Measurements from ENCODE around the gene ATG4C.
A peak's percentile ranks its signal among the peaks of the same experiment; 100 is the strongest.
"Not testable (repeated sequence)": the region's sequence is repeated elsewhere in the genome, so short reads cannot be mapped to it uniquely, and the experiment has no call there.

Gene ATG4C

GRCh38 chr1:62783736-62784508 lies at the start of gene ATG4C:
TSS of gene ATG4C (plus strand) at chr1:62784132. CDS start at chr1:62803787, 19,655 bp downstream.
- peak; percentile 91 for DNase-seq (ENCODE audit: low read depth)

GRCh38 chr1:62735491-62736171 lies 48.3 kb upstream of the ATG4C start:
- no peak for DNase-seq (ENCODE audit: low read depth)

- DNase-seq (ENCODE audit: low read depth), result not testable (repeated sequence)
These were observed 43.2 kb upstream of the ATG4C start for GRCh38 chr1:62740701-62741100.

- no peak for DNase-seq (ENCODE audit: low read depth)
These were observed 39.0 kb upstream of the ATG4C start for GRCh38 chr1:62744611-62745577.

- no peak for DNase-seq (ENCODE audit: low read depth)
These were observed 37.7 kb upstream of the ATG4C start for GRCh38 chr1:62746086-62746808.

- DNase-seq (ENCODE audit: low read depth), result no peak
These were observed 37.2 kb upstream of the ATG4C start for GRCh38 chr1:62746809-62747138.

- DNase-seq (ENCODE audit: low read depth), result no peak
These were observed 30.6 kb upstream of the ATG4C start for GRCh38 chr1:62753031-62753965.

GRCh38 chr1:62754938-62755337 lies 29.0 kb upstream of the ATG4C start:
- not testable (repeated sequence) for DNase-seq (ENCODE audit: low read depth)

- DNase-seq (ENCODE audit: low read depth), result not testable (repeated sequence)
These were observed 27.6 kb upstream of the ATG4C start for GRCh38 chr1:62756255-62756884.

GRCh38 chr1:62759232-62759875 lies 24.6 kb upstream of the ATG4C start:
- not testable (repeated sequence) for DNase-seq (ENCODE audit: low read depth)

- not testable (repeated sequence) for DNase-seq (ENCODE audit: low read depth)
These were observed 23.7 kb upstream of the ATG4C start for GRCh38 chr1:62760021-62760782.

- not testable (repeated sequence) for DNase-seq (ENCODE audit: low read depth)
These were observed 22.6 kb upstream of the ATG4C start for GRCh38 chr1:62761223-62761870.

- not testable (repeated sequence) for DNase-seq (ENCODE audit: low read depth)
These were observed 21.9 kb upstream of the ATG4C start for GRCh38 chr1:62762027-62762426.

- no peak for DNase-seq (ENCODE audit: low read depth)
These were observed 18.0 kb upstream of the ATG4C start for GRCh38 chr1:62765981-62766380.

GRCh38 chr1:62768551-62768950 lies 15.4 kb upstream of the ATG4C start:
- DNase-seq (ENCODE audit: low read depth), result not testable (repeated sequence)

- DNase-seq (ENCODE audit: low read depth), result no peak
These were observed 11.2 kb upstream of the ATG4C start for GRCh38 chr1:62772607-62773295.

GRCh38 chr1:62774006-62774405 lies 9.9 kb upstream of the ATG4C start:
- DNase-seq (ENCODE audit: low read depth), result no peak

All from T-helper 22 cell (primary cell).